ENCODE data around the gene COX8A. TPM values are rescaled to one million over a fixed set of nuclear protein-coding genes. Genes with fewer than 3 reads are reported as not detected.

The COX8A gene
- total and polyA plus RNA-seq, 2 of the 13 experiments (the other 11 are each of a cell fraction or from before 2014, with no cell fraction given), result 202 to 406 TPM

DNA sequence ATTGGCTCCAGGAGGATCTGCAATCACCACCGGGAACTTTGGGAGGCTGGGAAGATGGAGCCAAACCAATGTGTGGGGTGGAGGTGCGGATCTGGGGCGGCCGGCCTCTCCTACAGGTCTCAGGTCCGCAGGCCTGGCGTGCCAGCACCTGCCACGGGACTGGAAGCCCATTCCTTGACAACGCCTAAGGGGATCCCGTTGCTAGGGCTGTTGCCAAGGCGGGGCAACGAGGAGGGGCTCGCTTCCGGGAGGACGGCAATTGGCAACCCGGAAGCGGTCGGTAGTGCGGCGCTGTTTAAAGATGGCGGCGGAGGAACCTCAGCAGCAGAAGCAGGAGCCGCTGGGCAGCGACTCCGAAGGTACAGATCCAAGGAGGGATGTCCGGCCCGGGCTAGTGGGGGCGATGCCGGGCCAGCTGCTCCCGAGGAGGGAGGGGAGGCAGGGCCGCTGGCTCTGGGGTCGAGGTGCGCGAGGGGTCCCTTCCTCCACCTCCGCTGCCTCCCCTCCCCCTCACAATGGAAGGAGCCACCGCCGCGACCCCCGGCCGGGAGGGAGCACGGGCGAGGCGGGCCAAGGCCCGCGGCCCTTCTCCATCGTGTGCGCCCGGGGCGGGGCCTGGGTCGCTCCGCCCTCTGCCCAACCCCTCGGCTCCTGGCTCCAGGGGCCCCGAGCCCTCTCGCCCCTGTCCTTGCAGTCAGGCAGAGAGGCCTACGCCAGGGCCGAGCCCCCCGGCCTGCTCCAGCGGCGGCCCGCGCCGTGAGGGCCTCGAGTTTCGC, 11.9 kb downstream of the COX8A start, which contains the start of gene OTUB1 (continued):
- TF ChIP-seq, protein P1, sequence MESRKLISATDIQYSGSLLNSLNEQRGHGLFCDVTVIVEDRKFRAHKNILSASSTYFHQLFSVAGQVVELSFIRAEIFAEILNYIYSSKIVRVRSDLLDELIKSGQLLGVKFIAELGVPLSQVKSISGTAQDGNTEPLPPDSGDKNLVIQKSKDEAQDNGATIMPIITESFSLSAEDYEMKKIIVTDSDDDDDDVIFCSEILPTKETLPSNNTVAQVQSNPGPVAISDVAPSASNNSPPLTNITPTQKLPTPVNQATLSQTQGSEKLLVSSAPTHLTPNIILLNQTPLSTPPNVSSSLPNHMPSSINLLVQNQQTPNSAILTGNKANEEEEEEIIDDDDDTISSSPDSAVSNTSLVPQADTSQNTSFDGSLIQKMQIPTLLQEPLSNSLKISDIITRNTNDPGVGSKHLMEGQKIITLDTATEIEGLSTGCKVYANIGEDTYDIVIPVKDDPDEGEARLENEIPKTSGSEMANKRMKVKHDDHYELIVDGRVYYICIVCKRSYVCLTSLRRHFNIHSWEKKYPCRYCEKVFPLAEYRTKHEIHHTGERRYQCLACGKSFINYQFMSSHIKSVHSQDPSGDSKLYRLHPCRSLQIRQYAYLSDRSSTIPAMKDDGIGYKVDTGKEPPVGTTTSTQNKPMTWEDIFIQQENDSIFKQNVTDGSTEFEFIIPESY (CRISPR knock-in tag; IDR thresholded peaks at IDR 0.05), result no peak
- TF ChIP-seq, protein P2, sequence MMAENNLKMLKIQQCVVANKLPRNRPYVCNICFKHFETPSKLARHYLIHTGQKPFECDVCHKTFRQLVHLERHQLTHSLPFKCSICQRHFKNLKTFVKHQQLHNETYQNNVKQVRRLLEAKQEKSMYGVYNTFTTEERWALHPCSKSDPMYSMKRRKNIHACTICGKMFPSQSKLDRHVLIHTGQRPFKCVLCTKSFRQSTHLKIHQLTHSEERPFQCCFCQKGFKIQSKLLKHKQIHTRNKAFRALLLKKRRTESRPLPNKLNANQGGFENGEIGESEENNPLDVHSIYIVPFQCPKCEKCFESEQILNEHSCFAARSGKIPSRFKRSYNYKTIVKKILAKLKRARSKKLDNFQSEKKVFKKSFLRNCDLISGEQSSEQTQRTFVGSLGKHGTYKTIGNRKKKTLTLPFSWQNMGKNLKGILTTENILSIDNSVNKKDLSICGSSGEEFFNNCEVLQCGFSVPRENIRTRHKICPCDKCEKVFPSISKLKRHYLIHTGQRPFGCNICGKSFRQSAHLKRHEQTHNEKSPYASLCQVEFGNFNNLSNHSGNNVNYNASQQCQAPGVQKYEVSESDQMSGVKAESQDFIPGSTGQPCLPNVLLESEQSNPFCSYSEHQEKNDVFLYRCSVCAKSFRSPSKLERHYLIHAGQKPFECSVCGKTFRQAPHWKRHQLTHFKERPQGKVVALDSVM (CRISPR knock-in tag; IDR thresholded peaks at IDR 0.05), result peak; percentile 16; the same call in 1 of the 2 replicates
- TF ChIP-seq CBX2 (IDR thresholded peaks at IDR 0.05; ENCODE audit: low read depth, low read length), result no peak
- TF ChIP-seq CBX2 (CRISPR knock-in tag; IDR thresholded peaks at IDR 0.05; ENCODE audit: low read depth), result no peak
- TF ChIP-seq ZNF17 (CRISPR knock-in tag; IDR thresholded peaks at IDR 0.05), result 0 out of 2 replicates have a peak, but pooled peaks have one; percentile 45
- TF ChIP-seq TBX3 (IDR thresholded peaks at IDR 0.05; ENCODE audit: borderline replicate concordance), result no peak
- TF ChIP-seq, protein P3, sequence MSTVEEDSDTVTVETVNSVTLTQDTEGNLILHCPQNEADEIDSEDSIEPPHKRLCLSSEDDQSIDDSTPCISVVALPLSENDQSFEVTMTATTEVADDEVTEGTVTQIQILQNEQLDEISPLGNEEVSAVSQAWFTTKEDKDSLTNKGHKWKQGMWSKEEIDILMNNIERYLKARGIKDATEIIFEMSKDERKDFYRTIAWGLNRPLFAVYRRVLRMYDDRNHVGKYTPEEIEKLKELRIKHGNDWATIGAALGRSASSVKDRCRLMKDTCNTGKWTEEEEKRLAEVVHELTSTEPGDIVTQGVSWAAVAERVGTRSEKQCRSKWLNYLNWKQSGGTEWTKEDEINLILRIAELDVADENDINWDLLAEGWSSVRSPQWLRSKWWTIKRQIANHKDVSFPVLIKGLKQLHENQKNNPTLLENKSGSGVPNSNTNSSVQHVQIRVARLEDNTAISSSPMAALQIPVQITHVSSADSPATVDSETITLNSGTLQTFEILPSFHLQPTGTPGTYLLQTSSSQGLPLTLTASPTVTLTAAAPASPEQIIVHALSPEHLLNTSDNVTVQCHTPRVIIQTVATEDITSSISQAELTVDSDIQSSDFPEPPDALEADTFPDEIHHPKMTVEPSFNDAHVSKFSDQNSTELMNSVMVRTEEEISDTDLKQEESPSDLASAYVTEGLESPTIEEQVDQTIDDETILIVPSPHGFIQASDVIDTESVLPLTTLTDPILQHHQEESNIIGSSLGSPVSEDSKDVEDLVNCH (CRISPR knock-in tag; IDR thresholded peaks at IDR 0.05), result no peak
- TF ChIP-seq ZNF598 (CRISPR knock-in tag; IDR thresholded peaks at IDR 0.05; ENCODE audit: borderline replicate concordance), result peak; percentile 13; the same call in 1 of the 2 replicates
- peak; percentile 94 for TF ChIP-seq ZNF263 (CRISPR knock-in tag; IDR thresholded peaks at IDR 0.05)
- TF ChIP-seq NCOA2 (CRISPR knock-in tag; IDR thresholded peaks at IDR 0.05), result peak; percentile 44
- TF ChIP-seq TAF1 (CRISPR knock-in tag; IDR thresholded peaks at IDR 0.05), result peak; percentile 99
- TF ChIP-seq, protein P4, sequence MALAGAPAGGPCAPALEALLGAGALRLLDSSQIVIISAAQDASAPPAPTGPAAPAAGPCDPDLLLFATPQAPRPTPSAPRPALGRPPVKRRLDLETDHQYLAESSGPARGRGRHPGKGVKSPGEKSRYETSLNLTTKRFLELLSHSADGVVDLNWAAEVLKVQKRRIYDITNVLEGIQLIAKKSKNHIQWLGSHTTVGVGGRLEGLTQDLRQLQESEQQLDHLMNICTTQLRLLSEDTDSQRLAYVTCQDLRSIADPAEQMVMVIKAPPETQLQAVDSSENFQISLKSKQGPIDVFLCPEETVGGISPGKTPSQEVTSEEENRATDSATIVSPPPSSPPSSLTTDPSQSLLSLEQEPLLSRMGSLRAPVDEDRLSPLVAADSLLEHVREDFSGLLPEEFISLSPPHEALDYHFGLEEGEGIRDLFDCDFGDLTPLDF (CRISPR knock-in tag; IDR thresholded peaks at IDR 0.05), result peak; percentile 52; the same call in 1 of the 2 replicates
- no peak for TF ChIP-seq HDAC6 (IDR thresholded peaks at IDR 0.05; ENCODE audit: low read depth, low read length)
- TF ChIP-seq ZNF672 (CRISPR knock-in tag; IDR thresholded peaks at IDR 0.05), result no peak
- peak; percentile 61; the same call in 1 of the 2 replicates for TF ChIP-seq CAMTA2 (CRISPR knock-in tag; IDR thresholded peaks at IDR 0.05; ENCODE audit: borderline replicate concordance)
- TF ChIP-seq ZNF20 (CRISPR knock-in tag; IDR thresholded peaks at IDR 0.05), result no peak
- no peak for TF ChIP-seq ZNF138 (CRISPR knock-in tag; IDR thresholded peaks at IDR 0.05; ENCODE audit: low read depth)
- TF ChIP-seq ZNF850 (CRISPR knock-in tag; conservative IDR thresholded peaks at IDR 0.05), result no peak
- peak; percentile 86; the same call in 1 of the 2 replicates for TF ChIP-seq ZSCAN30 (CRISPR knock-in tag; IDR thresholded peaks at IDR 0.05)
- peak; percentile 97 for TF ChIP-seq RBFOX2 (IDR thresholded peaks at IDR 0.05; ENCODE audit: low read depth, low read length)
- no peak for TF ChIP-seq ZNF343 (CRISPR knock-in tag; IDR thresholded peaks at IDR 0.05)
- no peak for TF ChIP-seq SYNCRIP (IDR thresholded peaks at IDR 0.05; ENCODE audit: insufficient read depth, low read depth, low read length)

Data from HepG2 (cell line).